NCI-H510A treated with DMSO at 0.1 percent for 48 hours (cell line): ENCODE results near the gene NEK9.
A peak's percentile ranks its signal among the peaks of the same experiment; 100 is the strongest.
"Not testable (repeated sequence)": the region's sequence is repeated elsewhere in the genome, so short reads cannot be mapped to it uniquely, and the experiment has no call there.

ENCODE experiments used
- DNase-seq: peaks from one replicate; lab custom pipeline; 2025; lab: John Stamatoyannopoulos, UW

NEK9 gene

DNA sequence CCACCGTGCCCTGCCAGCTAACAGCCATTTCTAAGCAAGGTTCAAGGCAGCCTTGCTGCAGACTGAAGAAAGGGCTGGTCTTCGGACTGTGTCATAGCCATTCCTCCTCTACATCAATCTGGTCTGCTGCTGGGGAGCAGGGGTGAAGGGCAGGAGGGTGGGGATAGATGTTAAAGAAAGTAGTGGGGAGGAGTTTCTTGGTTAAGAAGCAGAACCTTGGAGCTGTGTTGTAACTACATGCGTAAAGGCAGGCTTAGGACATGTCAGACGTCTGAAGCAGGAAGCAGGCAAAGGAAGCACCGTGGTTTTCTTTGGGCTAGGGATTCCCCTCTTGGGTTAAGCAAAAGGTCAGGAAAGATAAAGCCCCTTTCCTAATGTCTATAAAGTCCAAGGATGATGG is 18.1 kb upstream of the NEK9 start:
- DNase-seq = no peak

DNA sequence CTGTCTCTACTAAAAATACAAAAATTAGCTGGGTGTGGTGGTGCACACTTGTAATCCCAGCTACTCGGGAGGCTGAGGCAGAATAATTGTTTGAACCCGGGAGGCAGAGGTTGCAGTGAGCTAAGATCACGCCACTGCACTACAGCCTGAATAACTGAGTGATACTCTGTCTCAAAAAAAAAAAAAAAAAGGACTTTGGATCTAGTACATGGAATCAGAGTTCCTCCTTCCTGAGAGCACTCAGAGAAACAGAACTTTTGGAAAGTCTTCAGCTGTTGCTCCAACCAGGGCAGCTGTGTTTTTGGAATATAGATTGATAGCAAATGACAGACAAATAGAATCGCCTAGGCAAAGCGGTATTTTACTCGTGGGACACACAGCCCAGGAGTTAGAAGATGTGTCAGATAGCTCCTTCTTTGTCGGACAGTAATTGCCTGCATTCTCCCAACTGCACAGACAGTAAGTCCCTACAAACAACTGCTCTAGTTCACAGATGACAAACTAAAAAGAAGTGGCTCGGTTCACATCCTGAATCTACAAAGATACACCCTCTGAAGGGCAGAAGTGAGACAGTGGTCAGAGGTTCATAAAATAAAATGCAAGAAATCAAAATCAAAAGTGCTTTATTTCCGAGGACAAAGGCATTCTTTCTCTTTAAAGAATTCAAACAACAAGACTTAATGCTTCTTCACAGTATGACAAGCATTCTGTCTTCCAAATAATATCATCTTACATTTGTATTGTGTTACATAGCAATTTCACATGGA is 17.1 kb upstream of the NEK9 start:
- no peak for DNase-seq

DNA sequence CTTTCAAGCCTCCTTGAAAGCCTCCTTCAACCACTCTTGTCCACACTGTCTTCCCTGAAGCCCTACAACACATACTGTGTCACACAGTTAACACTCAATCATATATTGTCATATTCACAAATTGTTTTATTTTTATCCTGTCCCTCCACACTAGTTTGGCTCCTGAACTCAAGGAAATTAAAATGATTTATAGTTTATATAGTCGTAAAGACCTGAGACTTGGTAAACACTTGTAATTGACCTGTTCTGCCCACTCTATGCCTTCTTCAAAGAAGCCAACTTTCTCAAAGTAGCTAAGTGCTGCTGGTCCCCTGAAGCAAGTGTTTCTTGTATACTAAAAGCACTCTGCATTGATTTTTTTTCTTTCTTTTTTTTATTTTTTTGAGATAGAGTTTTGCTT is 15.6 kb upstream of the NEK9 start:
- DNase-seq = no peak

GRCh38 chr14:75141967-75142366 is 15.1 kb upstream of the NEK9 start:
- no peak for DNase-seq

GRCh38 chr14:75141062-75141461 is 14.2 kb upstream of the NEK9 start:
- no peak for DNase-seq

- DNase-seq = no peak
Measured at GRCh38 chr14:75140620-75141019, 13.8 kb upstream of the NEK9 start.

DNA sequence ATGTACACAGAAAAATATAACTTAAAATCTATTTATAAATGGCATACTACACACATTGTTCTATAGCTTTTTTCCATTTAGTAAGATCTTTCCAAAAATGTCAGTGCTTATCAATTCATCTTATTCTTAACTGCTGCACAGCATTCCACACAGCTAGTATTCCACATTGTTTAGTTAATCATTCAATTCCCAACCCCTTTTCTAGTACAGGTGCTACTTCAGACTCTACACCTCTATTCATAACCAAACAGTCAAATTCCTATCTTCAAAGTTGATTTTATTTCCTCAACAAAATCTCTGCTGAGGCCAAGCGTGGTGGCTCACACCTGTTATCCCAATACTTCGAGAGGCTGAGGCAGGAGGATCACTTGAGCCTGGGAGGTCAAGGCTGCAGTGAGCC is 12.3 kb upstream of the NEK9 start:
- no peak for DNase-seq

GRCh38 chr14:75138492-75138891 is 11.6 kb upstream of the NEK9 start:
- DNase-seq = no peak

DNA sequence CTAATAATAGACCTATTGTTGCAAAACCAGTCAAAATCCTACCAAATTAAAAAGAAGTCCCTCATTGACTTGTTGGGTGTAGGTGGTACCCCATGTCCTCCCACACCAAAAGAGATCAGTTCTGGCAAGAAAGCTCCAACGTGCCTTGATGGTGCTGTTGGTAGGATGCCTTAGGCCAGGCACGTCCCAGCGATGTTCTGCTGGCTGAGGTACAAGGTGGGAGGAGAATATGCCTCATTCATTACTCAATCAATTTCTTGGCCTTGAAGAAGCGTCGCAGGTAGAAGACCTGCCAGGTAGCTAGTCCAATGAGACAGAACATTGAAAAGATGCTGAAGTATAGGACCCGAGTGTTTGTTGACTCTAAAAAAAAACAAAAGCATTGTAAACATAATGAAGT is 7.8 kb upstream of the NEK9 start:
- DNase-seq = no peak

DNA sequence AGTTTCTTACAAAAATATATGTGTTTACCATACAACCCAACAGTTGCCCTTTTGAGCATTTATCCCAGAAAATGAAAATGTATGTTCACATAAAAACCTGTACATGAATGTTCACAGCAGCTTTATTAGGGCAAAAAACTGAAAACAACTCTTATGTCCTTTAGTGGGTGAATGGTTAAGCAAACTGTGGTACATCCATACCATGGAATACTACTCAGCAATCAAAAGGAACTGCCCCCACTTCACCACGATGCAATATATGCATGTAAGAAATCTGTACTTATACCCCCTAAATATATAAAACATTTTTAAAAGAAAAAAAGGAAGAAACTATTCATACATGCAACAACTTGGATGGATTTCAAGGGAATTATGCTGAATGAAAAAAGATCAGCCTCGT is 6.7 kb upstream of the NEK9 start:
- DNase-seq = no peak

DNA sequence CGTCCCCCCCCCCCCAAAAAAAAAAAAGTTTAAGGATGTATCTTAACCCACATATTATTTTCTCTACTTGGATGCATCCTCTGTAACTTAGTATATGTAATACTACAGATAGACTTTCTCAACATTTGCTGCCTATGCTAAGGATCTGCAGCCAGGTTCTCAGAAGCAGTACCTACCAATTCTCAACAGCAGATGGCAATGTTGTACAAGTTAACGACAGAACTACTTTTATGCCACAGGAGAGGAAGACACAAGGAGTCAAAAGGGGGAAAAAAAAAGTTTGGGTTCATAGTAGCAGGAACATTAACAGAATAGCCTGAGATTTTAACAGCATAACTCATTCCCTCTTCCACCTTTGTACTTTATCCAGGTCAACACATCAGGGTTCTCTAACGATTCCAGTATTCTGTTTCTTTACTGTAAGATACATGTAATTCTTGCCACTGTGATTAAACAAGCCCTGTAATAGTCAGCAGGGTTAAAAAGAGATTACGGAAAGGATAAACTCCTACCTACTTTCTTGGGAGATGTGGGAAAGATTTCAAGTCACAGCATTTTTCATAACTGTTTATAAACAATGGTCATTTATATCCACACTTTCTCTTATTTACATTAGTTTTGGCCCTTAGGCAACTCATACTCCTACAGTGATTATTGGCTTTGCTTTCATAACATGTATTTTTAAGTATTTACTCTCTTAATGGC is 5.7 kb upstream of the NEK9 start:
- DNase-seq = peak; percentile 75

GRCh38 chr14:75128596-75128990 is 1.7 kb upstream of the NEK9 start:
- DNase-seq = no peak

GRCh38 chr14:75127903-75128595 is 1.2 kb upstream of the NEK9 start:
- DNase-seq = no peak

- not testable (repeated sequence) for DNase-seq
Measured at GRCh38 chr14:75127474-75127820, 599 bp upstream of the NEK9 start.

DNA sequence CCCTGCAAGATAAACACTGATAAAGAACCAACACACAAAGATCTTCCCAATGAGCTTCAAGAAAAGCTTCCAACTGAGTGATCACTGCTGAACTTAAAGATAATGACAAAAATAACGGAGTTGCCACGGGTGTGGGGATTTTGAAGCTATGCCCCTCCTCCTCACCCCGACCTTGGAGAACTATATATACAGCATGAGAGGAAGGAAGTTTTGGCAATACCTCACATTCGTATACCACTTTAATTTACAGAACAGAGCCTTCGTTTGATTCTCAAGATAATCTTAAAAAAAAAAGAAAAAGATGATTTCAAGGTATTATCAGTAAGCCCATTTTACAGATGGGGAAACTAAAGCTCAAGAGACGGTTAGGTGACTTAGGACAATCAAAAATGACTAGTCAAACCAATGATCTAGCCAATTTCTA is 715 bp downstream of the NEK9 start:
- DNase-seq = no peak

- DNase-seq = no peak
Measured at GRCh38 chr14:75125617-75126016, 1.2 kb downstream of the NEK9 start.

GRCh38 chr14:75123991-75124390 is 2.9 kb downstream of the NEK9 start:
- no peak for DNase-seq

DNA sequence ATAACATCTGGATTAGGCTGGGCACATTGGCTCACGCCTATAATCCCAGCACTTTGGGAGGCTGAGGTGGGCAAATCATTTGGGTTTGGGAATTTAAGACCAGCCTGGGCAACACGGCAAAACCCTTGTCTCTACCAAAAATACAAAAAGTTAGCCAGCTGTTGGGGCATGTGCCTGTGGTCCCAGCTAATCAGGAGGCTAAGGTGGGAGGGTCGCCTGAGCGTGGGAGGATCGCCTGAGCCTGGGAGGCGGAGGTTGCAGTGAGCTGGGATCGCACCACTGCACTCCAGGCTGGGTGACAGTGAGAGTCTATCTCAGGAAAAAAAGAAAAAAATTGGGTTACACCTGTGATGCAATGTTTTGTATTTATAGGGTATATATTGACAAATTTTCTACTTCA is 5.3 kb downstream of the NEK9 start:
- no peak for DNase-seq

DNA sequence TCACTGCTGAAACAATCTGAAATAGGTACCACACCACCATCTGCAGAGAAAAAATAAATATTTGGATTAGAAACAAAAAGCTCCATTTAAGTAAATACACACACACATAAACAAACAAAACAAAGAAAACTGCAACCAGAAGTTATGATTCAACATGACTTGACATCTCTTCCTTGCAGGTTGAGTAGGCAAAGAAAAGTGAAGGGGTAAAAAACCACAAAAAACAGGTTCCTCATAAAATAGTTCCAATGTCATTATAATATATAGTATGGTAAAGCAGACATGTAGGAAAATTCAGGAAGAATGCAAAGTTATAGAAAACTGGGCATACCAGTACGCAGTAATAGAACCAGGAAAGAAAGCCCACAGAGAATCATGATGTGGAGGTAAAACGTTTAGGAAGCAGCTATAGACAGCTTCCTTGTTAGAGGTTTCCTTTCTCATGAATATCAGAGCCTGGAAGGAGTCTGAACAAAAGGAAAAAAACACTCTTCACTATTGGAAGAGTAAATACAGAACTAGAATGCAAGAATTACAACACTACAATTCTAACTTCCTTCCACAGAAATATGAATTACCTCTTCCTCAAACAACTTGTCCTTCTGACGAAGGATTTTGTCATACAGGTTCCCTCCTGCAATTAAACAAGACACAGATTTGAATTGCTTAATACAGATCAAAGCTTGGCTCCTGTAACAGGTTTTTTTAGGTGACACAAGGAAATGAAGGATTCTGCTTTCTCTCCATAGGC is 6.1 kb downstream of the NEK9 start:
- no peak for DNase-seq

DNA sequence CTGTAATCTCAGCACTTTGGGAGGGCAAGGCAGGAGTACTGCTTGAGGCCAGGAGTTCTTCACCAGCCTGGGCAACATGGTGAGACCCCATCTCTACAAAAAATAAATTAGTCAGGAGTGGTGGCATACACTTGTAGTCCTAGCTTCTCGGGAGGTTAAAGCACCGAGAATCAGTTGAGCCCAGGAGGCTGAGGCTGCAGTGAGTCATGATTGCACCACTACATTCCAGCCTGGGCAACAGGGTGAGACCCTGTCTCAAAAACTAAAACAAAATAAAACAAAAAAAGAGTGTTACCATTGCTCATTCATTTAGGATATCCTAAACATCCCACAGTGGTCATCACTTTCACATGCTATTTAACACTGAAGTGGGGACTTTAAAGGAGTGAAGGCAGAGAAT is 7.8 kb downstream of the NEK9 start:
- no peak for DNase-seq

- DNase-seq = no peak
Measured at GRCh38 chr14:75113932-75114539, 12.8 kb downstream of the NEK9 start.

DNA sequence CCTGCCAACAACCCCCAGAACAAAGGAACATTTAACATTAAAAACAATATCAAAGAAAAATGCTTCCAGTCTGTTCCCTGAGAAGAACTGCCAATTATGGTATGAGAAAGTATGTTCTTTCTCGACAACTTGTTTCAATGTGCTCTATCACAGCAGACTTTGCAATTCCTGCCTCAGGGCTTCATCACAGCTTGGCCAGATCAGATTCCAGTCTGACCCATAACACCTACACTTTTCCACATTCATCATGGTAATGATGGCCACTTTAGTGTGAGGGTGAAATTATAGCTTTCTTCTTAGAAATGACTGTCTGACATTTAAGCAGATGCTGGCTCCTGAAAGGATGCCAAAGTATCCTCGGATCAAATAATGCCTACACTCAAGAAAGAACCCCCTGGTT is 17.0 kb downstream of the NEK9 start:
- no peak for DNase-seq
